GM15510 (cell line): ENCODE measurements around the gene LEMD3.

Experiments
- POLR2A ChIP-seq: IDR thresholded peaks from 3 replicates; pipeline ENCODE4 v1.6.1; 2011; ENCODE audit warnings: borderline replicate concordance; ENCODE audit not compliant: insufficient read length; ENCODE audit errors: extremely low read depth

The LEMD3 gene

DNA sequence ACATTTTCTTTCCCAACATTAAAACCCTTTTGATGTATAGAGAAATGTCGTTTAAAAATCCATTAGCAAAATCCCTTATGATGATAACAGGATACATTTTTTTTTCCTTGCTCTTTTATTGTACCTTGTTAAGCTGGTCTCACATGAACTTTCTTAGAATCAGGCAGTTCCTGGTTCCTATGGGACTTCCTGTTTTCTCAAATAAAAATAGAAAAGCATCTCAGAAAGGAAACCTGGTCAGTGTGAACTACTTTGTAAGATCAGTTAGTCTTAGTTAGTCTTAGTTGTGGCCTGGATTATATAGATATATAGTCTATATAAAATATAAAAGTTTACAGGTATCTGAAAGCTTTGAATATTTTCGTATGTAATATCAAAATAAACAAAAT, 40.3 kb downstream of the LEMD3 start:
- TF ChIP-seq POLR2A: no peak

DNA sequence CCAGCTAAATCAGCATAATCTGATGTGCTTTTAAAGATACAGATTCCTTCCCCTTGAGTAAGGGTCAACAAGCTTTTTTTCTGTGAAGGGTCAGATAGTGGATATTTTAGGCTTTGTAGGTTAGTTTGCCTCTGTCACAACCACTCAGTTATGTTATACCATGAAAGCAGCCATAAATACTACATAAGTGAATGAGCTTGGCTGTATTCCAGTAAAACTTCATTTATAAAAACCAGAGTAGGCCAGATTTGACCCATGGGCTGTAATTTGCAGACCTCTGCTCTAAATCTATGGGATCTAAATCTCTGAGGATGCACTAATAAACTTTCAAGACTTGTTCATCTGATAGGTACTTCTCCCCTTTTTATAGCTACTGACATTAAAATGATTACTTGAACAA, 47.7 kb downstream of the LEMD3 start:
- no peak for TF ChIP-seq POLR2A

DNA sequence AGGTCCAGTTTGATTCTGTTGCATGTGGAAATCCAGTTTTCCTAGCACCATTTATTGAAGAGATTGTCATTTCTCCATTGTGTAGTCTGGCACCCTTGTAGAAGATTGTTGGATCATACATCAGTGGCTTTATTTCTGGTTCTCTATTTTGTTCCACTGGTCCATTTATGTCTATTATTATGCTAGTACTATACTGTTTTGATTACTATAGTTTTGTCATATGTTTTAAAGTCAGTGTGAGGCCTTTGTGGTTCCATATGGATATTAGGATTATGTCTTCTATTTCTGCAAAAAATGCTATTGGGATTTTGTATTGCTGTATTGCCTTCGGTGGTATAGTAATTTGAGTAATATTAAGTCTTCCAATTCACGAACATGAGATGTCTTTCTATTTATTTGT, 51.4 kb downstream of the LEMD3 start:
- TF ChIP-seq POLR2A: no peak

DNA sequence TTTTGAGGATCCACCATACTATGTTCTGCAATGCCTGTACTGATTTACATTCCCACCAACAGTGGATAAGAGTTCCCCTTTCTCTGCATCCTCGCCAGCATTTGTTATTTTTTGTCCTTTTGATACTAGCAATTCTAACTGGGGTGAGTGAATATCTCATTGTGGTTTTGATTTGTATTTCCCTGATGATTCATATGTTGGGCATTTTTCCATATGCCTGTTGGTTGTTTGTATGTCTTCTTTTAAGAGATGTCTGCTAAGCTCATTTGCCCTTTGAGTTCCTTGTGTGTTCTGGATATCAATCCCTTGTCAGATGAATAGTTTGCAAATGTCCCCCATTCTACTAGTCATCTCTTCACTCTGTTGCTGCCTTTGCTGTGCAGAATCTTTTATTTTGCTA, 60.1 kb downstream of the LEMD3 start:
- no peak for TF ChIP-seq POLR2A

DNA sequence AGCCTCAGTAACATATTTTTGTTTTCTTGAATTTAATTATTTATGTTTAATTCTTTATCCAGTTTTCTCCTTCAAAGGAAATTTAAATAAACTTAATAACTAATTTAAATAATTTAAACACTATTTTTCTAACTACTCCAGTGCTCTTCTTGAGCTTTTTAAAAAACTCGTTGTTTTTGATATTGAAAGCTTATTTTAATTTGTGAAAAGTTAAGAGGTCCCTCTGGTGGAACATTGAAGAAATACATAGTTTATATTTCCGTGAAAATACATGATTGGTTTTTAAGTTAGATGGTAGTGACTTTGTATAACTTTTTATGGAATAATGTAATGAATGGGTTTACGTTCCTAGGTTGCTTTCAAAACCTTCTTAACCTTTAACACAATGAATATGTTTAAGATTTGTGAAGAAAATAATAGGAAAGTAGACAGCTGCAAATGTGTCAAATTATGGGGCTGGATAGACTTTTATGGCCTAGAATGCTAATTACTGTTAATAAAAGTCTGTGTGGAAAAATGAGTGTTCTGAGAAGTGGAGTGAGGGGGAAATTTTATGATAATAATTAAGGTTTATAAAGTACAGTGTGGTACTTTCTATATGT, 63.2 kb downstream of the LEMD3 start:
- no peak for TF ChIP-seq POLR2A

DNA sequence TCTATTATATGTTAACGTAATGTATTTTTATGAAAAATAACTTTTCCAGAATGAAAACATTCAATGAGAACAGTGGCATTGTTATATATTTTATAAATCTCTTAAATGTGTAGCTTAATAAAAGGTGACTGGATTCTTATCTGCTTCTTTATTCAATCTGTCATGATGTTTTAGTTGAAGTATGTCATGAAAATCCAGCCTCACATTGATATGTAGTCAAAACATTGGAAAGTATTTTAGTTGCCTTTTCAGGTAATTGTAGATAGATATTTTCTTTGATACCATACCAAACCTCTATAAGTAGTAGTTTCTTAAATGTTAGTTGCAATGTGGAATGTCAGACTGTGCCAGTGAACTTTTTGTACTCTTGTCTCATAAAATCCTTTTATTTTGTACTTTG, 67.8 kb downstream of the LEMD3 start:
- no peak for TF ChIP-seq POLR2A

DNA sequence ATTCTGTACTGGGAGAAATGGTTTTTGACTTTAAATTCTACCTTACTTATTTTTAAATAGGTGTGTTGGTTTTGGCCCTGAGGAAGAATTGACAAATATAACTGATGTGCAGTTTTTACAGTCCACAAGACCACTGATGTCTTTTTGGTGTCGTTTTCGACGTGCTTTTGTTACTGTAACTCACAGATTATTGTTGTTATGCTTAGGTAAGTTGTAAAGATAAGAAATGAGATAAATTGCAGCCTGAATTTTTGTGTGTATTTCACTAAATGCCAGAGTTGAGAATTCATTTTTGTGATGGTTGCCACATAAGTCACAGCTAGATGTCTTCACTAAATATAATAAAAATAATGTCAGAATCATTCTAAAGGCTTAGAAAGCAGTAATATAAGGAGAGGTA, 69.2 kb downstream of the LEMD3 start:
- no peak for TF ChIP-seq POLR2A

DNA sequence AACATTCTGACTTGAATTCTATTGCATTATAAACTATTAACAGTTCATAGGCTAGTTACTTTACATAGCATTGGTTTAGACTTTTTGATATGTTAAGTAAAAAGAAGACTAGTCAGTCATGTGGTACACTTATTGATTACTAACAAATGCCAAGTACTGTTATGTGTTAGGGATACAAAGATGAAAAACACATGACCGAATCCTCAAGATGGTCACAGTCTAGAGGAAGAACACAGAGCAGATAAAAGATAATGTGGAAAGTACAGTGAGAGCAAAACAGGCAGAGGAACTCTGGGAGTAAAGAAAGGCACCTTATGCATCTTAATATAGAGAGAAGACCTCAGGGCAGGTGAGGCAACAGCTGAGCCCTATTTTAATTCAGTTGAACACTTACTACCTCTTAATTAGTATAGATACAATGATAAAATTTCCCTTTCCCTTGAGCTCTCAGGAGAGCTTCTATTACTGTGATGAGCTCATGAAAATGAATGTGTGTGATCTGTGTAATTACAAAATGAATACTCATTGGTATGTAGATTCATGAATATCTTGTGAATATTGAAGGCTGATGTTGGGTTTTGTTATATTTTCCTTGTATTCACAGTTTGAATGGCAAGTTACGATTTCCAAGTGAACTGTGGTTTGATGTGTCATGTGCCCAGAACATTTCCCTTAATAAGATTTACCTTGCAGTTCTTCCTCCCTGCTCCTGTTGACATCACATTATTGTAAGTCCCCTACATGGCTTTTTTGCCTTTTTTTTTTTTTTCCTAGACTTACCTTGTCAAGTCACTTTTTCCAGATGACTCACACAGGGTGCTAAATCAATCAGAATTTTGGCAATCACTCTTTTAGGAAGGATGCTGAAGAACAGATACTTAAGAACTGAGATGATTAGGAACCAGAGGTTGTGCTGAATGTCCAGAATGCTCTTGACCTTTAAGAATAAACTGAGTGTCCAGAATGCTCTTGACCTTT, 79.6 kb downstream of the LEMD3 start:
- TF ChIP-seq POLR2A: no peak

DNA sequence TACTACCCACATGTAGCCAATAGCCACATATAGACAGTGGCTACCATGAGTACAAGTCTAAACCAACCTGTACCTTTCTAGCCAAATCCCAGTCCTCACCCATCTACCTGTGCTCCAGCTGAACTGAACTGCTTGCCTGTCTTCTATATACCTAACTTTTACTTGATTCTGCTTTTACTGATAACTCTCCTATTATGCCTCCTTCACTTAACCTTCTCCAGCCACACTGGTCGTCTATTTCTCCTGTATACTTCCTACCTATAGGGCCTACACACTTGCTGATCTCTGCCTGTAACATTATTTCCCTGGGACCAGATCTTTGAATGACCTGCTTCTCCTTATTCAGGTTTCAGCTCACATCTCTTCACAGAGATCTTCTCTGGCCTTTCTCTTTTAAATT, 83.1 kb downstream of the LEMD3 start:
- no peak for TF ChIP-seq POLR2A

DNA sequence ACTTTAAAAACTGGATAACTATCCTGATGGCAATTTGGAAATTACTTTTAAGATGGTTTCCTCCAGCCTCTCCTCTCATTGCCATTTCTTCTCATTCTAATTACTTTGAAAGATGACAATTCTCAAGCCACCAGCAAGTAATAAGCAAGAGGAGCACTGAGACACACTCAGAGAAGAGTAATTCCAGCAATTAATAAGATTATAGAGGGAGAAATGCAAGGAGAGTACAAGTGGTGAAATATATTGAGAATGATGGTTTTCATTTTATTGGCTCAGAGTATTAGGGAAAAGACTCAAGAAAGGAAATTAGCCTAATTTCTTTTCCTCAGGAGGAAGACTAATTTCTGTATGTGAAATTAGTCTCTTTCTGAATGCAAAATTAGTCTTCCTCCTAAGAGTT, 88.6 kb downstream of the LEMD3 start:
- TF ChIP-seq POLR2A: no peak

DNA sequence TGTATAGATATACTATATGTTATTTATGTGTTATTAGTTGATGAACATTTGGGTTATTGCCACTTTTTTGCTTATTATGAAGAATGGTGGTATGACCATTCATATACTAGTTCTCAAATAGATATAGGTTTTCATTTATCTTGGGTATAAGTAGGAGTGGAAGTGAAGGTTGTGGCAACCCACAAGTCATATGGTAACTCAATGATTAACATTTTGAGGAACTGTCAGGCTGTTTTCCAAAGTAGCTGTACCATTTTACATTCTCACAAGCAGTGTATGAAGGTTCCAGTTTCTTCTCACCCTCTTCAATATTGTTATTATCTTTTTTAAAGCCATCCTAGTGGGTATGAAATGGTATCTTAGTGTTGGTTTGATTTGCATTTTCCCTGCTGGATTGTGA, 90.1 kb downstream of the LEMD3 start:
- TF ChIP-seq POLR2A: no peak

DNA sequence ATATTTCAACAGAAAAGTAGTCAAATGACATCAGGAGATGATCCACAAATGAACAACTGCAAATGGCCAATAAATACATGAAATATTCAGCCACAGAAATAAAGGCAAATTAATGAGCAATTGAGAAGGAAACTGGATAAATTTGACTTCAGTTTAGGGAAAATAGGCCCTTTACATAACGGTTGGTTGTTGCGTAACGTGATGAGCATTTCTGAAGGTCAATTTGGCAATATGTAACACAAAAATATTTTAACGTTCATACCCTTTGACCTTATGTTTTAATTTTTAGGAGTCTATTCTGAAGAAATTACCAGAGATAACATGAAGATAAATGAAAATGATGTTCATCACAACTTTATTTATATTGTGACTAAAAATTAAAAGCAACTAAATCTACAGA, 94.4 kb downstream of the LEMD3 start:
- no peak for TF ChIP-seq POLR2A

DNA sequence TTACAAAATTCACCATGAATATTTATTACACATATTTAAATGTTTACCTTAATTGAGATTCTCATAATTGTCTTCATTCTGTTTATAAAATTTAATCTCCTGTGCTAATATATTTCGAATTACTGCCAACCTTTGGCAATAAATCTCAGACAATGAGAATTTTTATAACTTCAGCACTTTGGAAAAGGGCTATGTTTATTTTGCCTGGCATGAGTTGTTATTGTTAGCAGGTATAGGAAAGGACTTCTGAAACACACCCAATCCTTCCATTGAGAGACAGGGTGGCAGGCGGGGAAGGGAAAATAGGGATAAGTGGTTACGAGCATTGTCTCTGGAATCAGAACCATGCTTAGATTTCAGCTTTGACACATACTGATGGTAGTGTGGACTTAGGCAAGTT, 97.0 kb downstream of the LEMD3 start:
- TF ChIP-seq POLR2A: no peak

DNA sequence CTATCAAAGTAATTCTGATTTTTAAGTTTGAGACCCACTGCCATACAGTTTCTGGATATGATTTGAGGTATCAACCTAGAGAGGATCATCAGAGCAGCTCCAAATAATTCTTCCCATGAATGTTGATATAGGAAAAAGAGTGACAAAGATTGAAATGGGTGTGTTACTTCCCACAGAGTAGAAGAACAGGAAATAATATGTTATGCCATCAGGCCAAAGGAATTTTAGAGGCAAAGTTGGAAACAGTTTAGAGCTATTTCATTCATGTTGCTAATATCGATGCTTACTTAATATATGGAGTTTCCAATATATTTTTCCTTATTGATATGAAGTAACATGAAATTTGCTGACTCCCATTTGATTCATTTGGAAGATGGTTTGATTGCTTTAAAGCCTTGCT, 100.2 kb downstream of the LEMD3 start:
- no peak for TF ChIP-seq POLR2A

DNA sequence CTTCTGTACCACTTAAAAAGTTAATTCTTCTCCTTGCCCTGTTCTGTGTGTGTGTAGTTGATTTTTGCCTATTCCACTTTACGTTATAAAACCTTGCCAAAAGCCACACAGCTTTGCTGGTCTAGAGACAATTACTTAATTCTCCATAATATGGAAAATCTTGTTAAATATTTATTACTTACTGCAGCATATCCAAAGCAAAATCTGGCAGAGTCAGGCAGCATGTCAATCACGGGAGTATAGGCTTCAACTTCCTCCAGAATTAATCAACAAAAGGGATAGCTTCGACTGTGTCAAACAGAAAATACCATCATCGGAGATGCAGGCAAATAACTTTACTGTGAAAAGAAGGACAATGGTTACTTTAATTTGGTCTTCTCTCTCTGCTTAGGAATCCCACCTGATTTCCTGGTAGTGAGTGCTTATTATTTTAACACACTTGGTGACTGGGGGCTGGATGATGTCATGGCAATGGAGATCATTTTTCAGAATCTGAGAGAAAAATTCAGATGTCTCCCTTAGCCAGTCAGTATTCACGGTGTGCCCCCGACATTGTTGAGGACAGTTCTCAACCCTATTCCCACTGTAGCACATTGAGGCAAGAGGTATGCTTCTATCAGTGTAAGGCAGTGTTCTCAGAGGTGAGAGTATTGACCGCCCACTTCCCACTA, 105.4 kb downstream of the LEMD3 start:
- no peak for TF ChIP-seq POLR2A
